ENCODE measurements around the gene TMEM266.
"Not testable (repeated sequence)": the region's sequence is repeated elsewhere in the genome, so short reads cannot be mapped to it uniquely, and the experiment has no call there.

- TF ChIP-seq, protein P1, sequence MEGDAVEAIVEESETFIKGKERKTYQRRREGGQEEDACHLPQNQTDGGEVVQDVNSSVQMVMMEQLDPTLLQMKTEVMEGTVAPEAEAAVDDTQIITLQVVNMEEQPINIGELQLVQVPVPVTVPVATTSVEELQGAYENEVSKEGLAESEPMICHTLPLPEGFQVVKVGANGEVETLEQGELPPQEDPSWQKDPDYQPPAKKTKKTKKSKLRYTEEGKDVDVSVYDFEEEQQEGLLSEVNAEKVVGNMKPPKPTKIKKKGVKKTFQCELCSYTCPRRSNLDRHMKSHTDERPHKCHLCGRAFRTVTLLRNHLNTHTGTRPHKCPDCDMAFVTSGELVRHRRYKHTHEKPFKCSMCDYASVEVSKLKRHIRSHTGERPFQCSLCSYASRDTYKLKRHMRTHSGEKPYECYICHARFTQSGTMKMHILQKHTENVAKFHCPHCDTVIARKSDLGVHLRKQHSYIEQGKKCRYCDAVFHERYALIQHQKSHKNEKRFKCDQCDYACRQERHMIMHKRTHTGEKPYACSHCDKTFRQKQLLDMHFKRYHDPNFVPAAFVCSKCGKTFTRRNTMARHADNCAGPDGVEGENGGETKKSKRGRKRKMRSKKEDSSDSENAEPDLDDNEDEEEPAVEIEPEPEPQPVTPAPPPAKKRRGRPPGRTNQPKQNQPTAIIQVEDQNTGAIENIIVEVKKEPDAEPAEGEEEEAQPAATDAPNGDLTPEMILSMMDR (IDR thresholded peaks at IDR 0.05) = not testable (repeated sequence)
- TF ChIP-seq POLR2A (IDR thresholded peaks at IDR 0.05) = not testable (repeated sequence)
Measured at GRCh38 chr15:76013470-76013869, 46.3 kb upstream of the TMEM266 start.

Measured in testis (tissue), 2 donors.